ENCODE data around the gene RBP3.

The RBP3 gene

DNA sequence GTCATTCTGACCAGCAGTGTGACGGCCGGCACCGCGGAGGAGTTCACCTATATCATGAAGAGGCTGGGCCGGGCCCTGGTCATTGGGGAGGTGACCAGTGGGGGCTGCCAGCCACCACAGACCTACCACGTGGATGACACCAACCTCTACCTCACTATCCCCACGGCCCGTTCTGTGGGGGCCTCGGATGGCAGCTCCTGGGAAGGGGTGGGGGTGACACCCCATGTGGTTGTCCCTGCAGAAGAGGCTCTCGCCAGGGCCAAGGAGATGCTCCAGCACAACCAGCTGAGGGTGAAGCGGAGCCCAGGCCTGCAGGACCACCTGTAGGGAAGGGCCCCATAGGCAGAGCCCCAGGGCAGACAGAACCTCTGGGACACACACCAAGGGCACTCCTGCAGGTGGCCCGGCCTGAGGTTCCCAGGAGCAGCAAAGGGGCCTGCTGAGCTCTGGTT is 9.0 kb downstream of the RBP3 start:
- DNase-seq (ENCODE audit: low read depth in 2 of 3, low spot score in 2 of 3) = no peak

DNA sequence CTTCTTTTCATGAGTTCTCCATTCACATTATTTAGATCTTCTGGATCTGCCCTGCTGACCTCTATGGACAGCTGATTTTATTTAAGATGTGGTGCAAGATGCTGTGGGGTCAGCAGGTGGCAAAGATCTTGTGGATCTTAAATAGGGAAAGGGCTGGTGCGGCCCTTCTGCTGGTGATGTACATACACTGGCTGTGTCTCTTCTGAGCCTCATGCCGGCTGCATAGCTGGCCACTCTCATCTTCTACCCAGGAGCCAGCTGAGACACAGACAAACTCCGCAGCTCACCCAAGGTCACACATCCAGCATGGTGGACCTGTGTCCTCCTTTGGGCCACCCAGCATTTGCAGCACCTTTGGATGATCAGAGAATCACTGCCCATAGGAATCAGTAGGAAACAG is 9.7 kb downstream of the RBP3 start:
- no peak for DNase-seq (ENCODE audit: low read depth in 2 of 3, low spot score in 2 of 3)

DNA sequence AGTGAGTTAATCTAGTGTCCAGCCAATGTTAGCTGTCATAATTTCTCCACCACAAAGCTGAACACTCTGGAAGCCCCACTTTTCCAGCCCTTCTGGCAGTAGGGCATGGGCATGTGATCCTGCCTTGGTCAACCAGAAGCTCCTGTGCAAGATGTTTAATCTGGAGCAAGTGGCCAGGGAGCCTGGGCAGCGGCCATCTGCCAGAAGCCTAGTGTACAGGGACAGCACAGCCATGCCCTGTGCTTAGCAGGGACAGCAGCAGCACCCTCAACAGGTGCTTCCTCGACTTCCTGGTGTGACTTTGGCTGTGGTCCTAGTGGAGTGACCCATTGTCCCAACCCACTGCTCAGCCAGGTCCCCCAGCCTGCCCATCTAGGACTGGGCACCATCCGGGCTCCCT is 10.3 kb downstream of the RBP3 start:
- no peak for DNase-seq (ENCODE audit: low read depth in 2 of 3, low spot score in 2 of 3)

DNA sequence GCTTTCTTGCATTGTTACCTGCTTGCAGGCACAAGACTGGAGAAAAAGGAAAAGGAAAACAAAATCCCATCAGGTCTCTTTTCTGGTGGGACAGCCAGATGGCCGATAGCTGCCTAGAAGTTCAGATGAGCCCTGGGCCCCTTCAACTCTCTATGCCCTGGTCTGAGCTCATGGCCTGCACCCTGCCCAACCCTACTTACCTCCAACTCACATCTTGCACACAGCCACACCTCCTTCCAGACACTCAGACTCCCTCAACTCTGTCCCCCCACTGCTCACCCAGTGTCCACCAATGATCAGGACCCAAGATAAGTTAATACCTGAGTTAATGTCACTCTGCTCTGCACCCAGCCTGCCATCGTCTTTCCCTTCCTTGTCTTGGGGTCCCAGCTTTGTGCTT is 10.9 kb downstream of the RBP3 start:
- no peak for DNase-seq (ENCODE audit: low read depth in 2 of 3, low spot score in 2 of 3)

DNA sequence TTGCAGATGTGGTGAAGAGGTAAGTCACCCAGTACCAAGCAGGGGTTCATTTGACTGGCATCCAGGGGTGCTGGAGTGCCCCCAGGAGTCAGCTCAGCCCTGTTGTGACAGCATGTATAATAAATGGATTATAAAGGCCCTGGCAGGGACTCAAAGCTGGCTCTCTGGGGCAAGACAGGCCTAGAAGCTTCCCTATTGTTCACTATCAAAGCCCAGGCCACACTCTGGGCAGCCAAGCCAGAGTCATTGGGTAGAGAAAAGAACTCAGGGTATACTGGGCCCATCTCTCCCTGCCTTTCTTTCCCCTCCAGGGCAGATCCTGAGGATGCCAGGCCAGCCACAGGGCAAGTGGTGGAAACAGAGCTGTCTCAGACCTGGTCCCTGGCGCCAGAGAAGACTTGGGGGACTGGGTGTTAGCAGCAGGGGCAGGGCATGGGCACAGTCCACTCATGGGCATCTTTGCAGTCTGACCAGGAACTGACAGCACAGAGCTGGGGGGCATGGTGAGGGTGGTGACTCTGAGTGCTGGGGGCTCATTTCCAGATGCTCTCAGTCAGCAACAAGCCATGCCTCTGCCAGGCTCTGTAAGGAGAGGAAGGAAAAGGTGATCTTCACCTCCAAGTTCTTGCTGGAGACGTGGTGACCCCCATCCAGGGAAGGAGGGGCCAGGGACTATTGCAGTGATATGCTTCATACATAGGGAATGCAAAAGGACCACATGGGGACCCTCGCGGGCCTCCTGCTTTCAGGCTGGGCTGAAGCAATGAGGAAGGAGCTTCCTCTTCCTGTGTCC is 11.7 kb downstream of the RBP3 start:
- no peak for DNase-seq (ENCODE audit: low read depth in 2 of 3, low spot score in 2 of 3)

DNA sequence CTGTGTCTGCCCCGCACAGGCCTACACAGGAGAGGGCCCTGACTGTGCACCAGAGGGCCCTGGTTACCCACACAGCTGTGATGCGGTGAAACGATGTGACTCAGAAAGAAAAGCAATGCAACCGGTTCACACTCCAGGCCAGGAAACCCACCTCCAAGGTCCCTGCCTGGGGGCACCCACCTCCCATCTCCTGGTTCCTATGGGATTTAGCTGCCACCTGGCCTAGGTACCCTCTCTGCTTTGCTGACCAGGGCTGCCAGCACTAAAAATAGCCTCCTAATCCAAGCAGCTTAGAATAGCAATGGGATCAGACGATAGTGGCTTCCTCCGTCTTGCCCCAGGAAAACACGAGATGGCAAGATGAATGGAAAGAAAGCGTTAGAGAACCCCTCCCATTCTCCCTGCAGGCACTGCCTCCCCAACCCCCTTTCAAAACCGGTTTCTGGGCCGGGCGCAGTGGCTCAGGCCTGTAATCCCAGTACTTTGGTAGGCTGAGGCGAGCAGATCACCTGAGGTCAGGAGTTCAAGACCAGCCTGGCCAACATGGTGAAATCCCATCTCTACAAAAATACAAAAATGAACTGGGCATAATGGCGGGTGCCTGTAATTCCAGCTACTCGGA is 12.4 kb downstream of the RBP3 start:
- DNase-seq (ENCODE audit: low read depth in 2 of 3, low spot score in 2 of 3) = no peak

DNA sequence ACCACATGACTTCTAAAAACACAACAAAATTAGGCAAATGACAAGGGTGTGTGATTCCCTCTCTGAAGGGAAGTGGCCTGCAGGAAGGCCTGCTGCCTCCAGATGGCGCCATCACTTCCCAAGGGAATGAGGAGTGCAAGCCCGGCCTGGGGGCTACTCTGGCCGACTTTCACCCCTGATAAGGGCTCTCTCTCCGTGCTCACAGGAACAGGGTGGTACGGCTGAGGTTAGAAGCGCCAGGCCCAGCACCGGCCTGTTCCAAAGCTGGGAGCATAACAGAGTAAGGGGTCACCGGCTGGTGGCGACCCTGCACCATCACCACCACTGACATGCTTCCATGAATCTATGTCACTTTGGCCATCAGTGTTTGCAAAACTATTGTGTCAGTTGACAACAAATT is 13.1 kb downstream of the RBP3 start:
- no peak for DNase-seq (ENCODE audit: low read depth in 2 of 3, low spot score in 2 of 3)

DNA sequence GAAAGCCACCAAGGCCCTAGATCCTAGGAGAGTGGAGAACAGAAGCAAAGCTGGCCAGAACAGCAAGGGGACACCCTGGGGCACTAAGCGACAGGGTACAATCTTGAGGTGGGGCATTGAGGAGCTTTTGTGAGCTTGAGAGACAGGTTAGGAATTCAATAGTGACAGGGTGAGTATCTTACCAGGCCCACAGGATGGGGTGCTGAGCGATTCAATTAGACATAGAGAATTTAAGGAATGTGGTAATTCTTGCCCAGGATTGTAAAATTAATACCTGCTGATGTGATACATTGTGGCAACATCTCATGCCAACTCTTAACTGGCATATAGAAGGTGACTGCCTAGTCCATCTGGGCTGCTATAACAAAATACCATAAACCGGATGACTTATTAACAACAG is 14.0 kb downstream of the RBP3 start:
- DNase-seq (ENCODE audit: low read depth in 2 of 3, low spot score in 2 of 3) = no peak

DNA sequence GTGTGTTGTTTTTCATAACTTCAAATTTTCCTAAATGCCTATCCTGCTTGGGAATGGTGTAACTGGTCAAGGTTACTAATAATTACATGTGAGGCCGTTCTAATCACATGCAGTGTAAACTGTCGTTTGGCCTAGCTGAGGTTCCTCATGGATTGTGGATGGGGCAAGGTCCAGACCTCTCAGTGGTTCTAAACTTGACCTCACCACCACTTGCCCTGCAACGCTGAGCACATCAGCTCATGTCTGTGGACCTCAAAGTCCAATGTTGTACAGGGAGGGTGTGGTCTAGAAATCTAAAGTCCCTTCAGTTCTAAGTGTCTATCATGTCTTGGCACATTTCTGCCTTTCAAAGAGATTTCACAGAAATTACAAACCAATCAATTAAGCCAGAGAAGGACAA is 15.6 kb downstream of the RBP3 start:
- DNase-seq (ENCODE audit: low read depth in 2 of 3, low spot score in 2 of 3) = no peak

DNA sequence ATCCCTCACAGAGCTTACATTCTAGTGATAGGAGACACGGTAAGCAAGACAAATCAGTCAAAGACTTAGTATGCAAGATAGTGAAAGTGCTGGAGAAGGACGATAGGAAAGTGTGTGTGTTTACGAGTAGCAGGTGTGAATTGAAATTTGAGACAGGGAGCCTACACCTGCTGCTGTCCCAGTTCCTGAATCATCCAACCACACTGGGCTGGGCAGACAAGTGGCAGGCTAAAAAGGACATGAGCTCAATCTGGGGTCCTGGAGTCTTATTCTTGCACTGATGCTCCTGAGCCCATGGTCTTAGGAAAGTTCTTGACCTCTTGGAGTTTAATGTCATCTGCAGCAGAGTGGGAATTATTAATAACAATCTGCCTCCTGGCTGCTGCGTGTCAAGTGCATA is 16.2 kb downstream of the RBP3 start:
- DNase-seq (ENCODE audit: low read depth in 2 of 3, low spot score in 2 of 3) = no peak

DNA sequence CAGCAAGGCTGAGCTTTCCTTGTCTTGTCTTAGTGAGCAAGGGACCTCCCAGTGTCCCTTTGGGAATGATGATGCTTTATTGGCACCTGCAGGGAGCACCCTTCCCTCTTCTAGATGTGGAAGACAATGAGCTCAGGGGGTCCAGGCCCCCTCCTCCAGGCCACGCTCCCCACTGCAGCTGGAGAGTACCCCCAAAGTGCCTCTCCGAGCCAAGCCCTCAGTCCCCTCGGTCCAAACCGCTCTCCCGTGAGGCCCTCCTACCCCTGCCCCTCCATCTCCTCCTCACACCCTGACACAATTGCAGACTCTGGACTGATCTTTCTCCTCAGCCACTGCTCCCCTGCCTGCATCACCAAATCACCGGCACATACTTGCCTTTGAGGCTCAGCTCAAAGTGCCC is 16.7 kb downstream of the RBP3 start:
- no peak for DNase-seq (ENCODE audit: low read depth in 2 of 3, low spot score in 2 of 3)

DNA sequence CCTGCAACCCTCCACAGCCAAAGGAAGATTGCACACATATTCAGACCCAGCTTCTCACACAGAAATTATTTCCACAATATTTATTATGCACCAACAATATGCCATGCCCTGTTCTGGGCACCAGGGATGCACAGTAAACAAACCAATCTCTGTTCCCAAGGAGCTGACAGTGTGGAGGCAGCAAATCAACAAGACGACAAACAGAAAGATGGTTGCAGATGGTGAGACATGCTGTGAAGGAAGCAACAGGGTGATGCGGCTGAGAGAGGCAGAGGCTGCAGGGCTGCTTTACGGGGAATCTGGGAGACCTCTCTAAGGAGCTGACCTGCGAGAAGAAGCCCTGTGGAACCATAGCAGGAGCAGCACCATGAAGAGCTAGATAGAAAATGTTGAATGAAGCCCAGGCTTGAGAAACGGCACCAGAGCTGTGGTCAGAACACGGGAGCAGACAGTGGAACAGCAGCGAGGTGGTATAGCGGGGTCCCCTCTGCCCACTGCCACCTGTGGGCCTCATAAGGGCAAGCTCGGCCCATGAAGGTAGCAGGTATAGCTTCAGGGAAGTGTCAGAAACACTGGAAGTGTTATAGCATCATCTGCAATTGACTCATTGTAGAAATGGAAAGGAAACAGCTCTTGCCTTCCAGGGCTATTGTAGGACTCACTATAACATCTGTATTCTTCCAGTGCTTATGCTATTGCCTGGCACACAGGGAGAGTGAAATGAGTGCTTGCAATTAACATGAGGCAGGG is 17.4 kb downstream of the RBP3 start:
- DNase-seq (ENCODE audit: low read depth in 2 of 3, low spot score in 2 of 3) = no peak

DNA sequence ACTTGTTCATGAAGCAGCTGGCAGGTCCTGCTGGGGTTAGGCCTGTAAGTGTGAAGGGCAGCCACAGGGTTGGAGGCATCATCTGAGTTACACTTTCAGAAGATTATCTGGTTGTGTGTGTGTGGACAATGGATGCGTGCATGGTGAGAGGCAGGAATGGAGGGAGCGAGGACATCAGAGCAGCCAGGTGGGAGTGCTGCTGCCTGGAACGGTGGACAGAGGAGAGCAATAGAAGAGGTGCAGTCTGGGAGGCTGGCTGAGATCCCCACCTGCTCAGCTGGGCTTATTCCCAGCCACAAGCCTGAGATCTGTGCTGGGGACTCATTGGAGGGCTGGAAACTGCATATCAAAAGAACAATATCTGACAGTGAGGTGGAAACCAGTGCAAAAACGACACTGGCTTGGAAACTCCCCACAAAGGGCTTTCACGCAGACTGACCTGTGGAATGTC is 18.0 kb downstream of the RBP3 start:
- no peak for DNase-seq (ENCODE audit: low read depth in 2 of 3, low spot score in 2 of 3)

DNA sequence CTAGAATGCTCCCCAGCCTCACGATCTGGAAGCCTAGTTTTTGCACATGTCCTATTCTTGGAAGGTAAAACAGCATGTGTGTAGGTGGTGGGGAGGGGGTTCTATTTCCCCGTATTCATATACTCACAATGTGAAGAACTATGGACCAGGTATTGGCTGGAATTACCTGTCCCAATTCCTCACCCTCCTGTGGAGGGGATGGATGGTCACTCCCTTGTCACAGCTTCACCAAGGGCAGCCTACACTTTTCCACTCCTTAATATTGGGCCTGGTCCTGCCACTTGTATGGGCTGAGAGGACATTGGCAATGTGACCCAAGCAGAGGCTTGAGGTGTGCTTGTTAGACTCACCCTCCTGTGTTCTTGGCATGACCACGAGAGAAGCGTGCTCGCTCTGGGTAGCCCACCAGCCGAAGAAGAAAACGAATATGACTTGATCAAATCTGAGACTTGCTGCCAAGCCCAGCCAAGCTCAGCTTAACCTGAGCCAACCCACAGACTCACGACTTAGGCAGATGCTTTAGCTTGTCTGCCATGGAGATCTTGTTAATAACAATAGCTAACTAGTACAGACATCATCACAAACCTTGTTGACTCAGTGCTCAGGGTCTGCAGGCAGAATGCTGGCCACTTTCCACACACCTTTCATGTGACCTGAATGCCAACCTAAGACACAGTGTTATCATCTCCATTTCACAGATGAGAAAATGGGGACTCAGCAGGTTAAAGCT is 18.7 kb downstream of the RBP3 start:
- no peak for DNase-seq (ENCODE audit: low read depth in 2 of 3, low spot score in 2 of 3)

DNA sequence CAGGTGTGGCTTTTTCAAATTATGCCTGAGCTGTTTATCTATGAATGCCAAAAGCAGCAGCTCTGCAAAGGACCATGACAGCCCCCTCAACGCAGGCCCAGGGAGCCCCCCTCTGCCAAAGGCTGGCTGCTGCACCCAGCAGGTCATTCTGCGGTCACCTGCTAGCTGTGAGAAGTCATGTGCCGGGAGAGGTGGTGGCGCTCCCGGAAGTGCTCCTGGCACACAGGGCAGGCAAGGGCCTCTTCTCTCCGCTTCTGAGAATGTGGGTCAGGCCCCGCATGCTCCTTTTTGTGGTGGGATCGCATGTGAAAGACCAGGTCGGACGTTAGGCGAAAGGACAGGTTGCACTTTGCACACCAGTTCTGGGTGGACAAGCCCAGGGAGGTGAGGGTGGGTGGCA is 19.5 kb downstream of the RBP3 start:
- no peak for DNase-seq (ENCODE audit: low read depth in 2 of 3, low spot score in 2 of 3)

DNA sequence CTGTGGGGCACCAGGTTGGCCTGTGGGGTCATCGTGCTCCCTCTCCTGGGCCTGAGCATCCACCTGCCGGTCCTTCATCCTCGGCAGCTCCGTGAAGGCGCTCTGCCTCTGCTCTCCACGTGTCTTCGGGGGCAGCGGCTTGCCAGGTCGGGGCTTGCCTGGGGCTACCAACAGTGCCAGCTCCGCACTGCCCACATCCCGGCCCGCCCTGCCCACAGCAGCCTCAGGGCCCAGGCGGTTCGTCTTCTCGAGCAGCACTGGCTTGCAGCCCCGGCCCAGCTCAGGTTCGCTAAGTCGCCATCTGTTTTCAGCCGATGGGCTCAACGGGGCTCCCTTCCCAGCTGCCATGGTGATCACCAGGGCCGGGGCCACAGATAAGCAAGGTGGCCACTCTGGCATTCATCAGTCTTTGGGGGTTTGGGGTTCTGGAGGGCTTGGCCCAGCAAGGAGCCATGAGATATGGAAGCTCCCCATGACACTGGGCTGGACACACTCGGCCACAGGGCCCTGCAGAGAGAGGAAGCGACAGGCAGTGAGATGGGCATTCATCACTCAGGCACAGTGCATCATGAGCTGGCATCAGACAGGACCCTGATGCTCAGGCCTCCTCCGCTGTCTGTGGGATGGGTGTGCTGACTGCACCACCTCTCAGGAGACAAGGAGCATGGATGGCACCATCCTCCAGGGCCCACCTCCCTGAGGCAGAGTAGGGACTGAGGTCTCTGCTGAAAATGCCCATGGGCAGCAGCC is 20.4 kb downstream of the RBP3 start:
- DNase-seq (ENCODE audit: low read depth in 2 of 3, low spot score in 2 of 3) = no peak

DNA sequence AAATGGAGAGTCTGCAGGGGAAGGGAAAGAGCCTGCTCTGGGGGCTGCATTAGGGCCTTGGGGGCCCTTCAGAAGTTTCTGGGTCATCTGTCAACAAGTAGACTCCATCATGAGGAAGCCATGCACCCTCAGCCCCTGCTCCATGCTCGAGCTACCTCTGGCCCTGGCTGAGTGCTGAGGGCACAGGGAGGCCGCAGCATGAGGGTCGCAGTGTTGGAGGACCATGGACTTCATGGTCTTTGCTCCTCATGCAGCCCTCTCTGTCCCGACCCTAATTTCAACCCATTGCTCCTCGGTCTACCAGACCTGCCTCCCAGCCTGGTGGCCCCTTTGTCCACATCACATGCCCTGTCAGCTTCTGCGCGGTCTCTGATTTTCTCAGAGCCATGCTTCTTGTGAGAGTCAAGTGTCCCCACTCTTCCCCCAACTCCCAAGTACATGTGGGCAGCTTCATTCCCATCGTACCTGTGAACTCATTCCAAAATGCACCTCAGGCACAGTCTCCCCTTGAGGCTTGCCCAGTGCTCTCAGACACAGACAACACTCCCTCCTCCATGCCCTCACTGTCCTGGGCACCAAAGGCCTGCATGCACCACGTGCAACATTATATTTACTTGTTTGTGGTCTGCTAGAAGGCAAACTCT is 21.2 kb downstream of the RBP3 start:
- no peak for DNase-seq (ENCODE audit: low read depth in 2 of 3, low spot score in 2 of 3)

DNA sequence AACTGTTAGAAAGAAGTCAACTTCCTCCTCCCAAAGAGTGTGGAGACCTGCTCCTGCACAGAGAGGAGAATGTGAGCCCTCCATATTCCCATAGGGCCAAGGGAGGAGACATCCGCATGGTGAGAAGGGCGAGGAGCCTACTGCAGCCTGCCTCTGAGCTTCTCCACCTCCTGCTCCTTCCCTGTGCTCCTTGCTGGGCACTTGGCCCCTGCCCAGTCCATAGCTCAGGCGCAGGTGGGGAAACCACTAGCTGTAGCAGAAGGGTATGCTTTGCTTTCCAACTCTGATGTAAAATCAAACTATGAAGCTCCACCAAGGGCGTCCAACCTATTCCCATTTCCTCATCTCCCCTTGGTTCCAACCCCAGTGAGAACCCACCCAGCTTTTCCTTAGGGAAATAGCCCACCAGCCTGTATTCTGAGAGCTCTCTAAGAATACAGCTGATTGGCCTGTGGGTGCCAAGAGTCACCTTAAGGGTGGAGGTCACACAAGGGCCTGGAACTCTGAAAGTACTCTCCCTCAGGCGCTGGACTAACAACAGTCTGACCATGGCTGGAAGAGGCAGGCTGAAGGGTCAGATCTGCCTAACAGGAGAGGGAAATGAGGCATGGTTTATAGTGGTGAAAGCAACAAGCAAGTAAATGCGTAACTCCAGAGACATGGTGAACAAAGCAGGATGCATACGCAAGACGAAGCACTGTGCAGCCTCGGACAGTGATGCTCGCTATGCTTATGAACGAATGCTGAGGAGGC is 22.0 kb downstream of the RBP3 start:
- DNase-seq (ENCODE audit: low read depth in 2 of 3, low spot score in 2 of 3) = no peak

DNA sequence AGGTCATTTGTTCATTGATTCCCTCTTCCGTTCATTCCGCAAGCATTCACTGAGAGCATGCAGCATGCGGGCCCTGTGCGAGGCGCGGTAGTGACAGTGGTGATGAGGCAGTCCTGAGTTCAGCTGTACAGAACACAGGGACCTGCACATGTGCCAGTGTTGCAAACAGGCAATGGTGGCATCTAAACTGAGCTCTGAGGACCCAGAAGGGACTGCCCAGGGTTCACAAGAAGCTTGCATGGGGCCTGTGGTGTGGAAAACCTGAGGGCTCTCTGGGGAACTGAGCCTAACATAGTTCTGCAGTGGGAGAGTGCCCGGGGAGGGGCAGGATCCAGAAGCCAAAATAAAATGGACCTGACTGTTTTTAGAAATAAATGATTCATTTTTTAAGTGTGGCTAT is 22.7 kb downstream of the RBP3 start:
- no peak for DNase-seq (ENCODE audit: low read depth in 2 of 3, low spot score in 2 of 3)
